ENCODE results near the gene MEIOC.

Gene MEIOC

DNA sequence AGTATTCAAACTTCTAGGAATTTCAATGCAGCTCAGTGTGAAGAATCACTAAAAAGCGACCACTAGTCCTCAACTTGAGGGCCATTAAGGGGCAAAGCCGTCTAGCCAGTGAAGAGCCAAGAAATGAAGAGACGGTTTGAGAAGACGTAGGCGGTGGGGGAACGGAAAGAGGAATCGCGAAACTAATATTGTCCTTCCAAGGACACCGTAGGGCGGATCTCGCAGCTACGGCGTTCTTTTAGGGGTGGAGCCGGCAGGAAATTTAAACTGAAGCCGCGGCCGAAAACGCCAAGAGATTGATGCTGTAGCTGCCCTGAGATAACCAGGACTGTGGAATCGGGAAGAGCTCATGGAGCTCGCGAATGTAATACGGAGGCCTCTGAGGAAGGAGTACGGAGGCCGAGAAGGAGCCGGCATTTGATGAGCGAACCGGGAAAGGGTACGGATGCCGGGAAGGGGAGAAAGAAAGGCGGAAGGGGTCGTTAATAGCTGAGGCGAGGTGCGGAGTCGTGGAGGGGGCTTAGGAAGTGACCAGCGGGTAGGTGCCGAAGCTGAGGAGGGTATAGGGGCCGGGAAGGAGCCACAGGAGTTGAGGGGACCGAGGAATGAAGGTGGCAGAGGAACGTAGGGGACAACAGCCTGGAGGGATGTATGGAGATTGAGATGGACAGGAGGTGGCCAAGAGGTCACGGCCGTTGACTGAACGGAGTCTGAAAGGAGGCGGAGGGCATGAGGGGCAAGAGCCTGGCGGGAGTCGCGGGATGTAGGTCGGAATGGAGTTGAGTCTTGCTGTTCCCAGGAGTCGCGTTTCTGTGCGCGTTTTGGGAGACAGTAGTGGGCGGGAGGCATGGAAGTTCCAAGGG, 52.4 kb downstream of the MEIOC start, which contains the start of gene DBF4B:
Gene DBF4B, plus strand, starts transcription at position 265 of the 863 bp plus-strand sequence. Its CDS starts 156 bp downstream, at position 421.
- DNase-seq (ENCODE audit: low read depth in 3 of 3) = peak; percentile 45 to 74 (median 74)

DNA sequence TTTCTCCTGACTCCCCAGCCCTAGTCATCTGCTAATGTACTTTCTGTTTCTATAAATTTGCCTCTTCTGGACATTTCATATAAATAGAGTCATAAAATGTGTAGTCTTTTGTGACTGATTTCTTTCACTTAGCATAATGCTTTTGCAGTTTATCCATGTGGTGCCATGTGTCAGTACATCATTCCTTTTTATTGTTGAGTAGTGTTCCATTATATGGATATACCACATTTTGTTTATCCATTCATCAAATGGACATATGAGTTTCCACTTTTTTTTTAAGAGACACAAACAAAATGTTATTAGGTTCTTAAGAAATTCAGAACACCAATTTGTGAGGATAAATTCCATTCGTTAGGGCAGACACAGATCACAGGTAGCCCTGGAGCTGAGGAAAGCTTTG, 63.2 kb downstream of the MEIOC start:
- DNase-seq (ENCODE audit: low read depth in 3 of 3) = no peak

DNA sequence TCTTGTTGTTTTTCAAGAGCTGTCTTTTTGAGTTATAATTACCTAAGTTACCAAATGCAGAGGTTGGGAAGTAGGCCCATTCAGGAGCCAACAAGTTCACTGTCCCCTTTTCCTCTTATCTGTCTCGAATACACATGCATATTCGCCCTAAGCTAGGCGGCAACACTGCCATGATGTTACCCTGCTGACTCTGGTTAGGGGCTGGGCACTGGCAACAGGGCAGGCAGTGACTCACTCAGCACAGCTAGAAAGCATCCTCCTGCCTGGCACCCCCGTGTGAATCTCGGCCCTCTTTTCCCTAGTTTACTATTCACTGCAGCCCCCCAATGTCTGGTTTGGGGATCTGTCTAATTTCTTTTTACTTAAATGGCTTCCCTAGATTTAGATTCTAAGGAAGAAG, 66.0 kb downstream of the MEIOC start:
- DNase-seq (ENCODE audit: low read depth in 3 of 3) = no peak

Data from stimulated activated CD4-positive, alpha-beta T cell treated with anti-CD3 and anti-CD28 coated beads, TNF-alpha, amount 100 ng/mL, for 4 hours (primary cell).